ENCODE measurements around the gene SLC5A5.

DNA sequence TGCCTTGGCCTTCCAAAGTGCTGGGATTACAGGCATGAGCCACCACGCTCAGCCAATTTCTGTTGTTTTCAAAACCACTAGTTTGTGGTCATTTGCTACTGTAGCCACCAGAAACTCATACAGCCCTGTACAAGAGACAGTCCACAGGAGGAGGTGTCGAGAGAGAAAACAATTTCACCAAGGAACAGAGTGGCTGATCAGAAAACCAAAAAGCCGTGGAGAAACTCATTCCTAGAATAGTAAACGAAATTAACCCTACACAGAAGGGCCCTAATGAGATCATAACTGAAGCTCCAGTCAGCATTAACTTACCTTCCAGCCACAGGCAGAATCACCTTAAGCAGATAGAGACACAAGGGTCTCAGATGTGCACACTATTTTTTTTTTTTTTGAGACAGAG lies 57.3 kb downstream of the SLC5A5 start:
- TF ChIP-seq, protein P1, sequence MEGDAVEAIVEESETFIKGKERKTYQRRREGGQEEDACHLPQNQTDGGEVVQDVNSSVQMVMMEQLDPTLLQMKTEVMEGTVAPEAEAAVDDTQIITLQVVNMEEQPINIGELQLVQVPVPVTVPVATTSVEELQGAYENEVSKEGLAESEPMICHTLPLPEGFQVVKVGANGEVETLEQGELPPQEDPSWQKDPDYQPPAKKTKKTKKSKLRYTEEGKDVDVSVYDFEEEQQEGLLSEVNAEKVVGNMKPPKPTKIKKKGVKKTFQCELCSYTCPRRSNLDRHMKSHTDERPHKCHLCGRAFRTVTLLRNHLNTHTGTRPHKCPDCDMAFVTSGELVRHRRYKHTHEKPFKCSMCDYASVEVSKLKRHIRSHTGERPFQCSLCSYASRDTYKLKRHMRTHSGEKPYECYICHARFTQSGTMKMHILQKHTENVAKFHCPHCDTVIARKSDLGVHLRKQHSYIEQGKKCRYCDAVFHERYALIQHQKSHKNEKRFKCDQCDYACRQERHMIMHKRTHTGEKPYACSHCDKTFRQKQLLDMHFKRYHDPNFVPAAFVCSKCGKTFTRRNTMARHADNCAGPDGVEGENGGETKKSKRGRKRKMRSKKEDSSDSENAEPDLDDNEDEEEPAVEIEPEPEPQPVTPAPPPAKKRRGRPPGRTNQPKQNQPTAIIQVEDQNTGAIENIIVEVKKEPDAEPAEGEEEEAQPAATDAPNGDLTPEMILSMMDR (conservative IDR thresholded peaks at IDR 0.05; ENCODE audit: low read depth, low read length) = no peak
- TF ChIP-seq RAD21 (IDR thresholded peaks at IDR 0.05; ENCODE audit: low read length) (no peak), POLR2A (IDR thresholded peaks at IDR 0.05; ENCODE audit: low read depth, low read length) (no peak), MXI1 (IDR thresholded peaks at IDR 0.05; ENCODE audit: borderline replicate concordance, low read depth, low read length) (no peak), CEBPB (IDR thresholded peaks at IDR 0.05; ENCODE audit: low read depth, low read length) (no peak), SMC3 (IDR thresholded peaks at IDR 0.05; ENCODE audit: low read depth, low read length) (no peak), MAFK (IDR thresholded peaks at IDR 0.05; ENCODE audit: low read depth, low read length) (no peak)
- TF ChIP-seq, protein P2, sequence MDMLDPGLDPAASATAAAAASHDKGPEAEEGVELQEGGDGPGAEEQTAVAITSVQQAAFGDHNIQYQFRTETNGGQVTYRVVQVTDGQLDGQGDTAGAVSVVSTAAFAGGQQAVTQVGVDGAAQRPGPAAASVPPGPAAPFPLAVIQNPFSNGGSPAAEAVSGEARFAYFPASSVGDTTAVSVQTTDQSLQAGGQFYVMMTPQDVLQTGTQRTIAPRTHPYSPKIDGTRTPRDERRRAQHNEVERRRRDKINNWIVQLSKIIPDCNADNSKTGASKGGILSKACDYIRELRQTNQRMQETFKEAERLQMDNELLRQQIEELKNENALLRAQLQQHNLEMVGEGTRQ (IDR thresholded peaks at IDR 0.05; ENCODE audit: low read depth, low read length) = no peak
- TF ChIP-seq, protein P3, sequence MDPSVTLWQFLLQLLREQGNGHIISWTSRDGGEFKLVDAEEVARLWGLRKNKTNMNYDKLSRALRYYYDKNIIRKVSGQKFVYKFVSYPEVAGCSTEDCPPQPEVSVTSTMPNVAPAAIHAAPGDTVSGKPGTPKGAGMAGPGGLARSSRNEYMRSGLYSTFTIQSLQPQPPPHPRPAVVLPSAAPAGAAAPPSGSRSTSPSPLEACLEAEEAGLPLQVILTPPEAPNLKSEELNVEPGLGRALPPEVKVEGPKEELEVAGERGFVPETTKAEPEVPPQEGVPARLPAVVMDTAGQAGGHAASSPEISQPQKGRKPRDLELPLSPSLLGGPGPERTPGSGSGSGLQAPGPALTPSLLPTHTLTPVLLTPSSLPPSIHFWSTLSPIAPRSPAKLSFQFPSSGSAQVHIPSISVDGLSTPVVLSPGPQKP (IDR thresholded peaks at IDR 0.05; ENCODE audit: borderline replicate concordance, low read depth, low read length) = no peak
